CD4-positive, alpha-beta memory T cell (primary cell): ENCODE data around the gene YWHAQ. TPM values are rescaled to one million over a fixed set of nuclear protein-coding genes. Genes with fewer than 3 reads are reported as not detected.
A peak's percentile ranks its signal among the peaks of the same experiment; 100 is the strongest.
"Not testable (repeated sequence)": the region's sequence is repeated elsewhere in the genome, so short reads cannot be mapped to it uniquely, and the experiment has no call there.

ENCODE experiments used
- CTCF ChIA-PET: fragments of 350-600 bp; sonication (Branson Sonifier 250); formaldehyde crosslinking; loops from one replicate; lab custom pipeline; 2021; ENCODE audit warnings: inconsistent platforms; ENCODE audit not compliant: partially characterized antibody; lab: Charles Lee
- POLR2A ChIA-PET: fragments of 350-600 bp; sonication (Branson Sonifier 250); formaldehyde crosslinking; loops from one replicate; lab custom pipeline; 2021; ENCODE audit not compliant: partially characterized antibody; lab: Charles Lee
- DNase-seq, 5 donors: peaks; one replicate each; pipeline versions ENCODE4 v3.0.0 to v3.0.0-alpha.2; 2020 to 2022; ENCODE audit warnings: mixed read lengths in 1 of 5
- H3K27ac ChIP-seq: one replicate; pipeline ENCODE4 v1.7.0; 2013; ENCODE audit warnings: low read depth, low read length
- H3K27me3 ChIP-seq: 2 replicates; pipeline ENCODE4 v1.7.0; 2013; ENCODE audit warnings: mild to moderate bottlenecking, low read length, moderate library complexity; ENCODE audit not compliant: insufficient read depth
- H3K36me3 ChIP-seq: 2 replicates; pipeline ENCODE4 v1.7.0; 2013; ENCODE audit warnings: mild to moderate bottlenecking, low read length, moderate library complexity; ENCODE audit not compliant: insufficient read depth
- H3K4me1 ChIP-seq: 2 replicates; pipeline ENCODE4 v1.7.0; 2013; ENCODE audit warnings: mild to moderate bottlenecking, low read length, moderate library complexity; ENCODE audit not compliant: insufficient read depth
- H3K4me3 ChIP-seq, 2 donors: one replicate each; pipeline ENCODE4 v1.7.0; 2013; ENCODE audit warnings: low read length in 2 of 2, mild to moderate bottlenecking in 1 of 2
- H3K9me3 ChIP-seq, 2 donors: one replicate each; pipeline ENCODE4 v1.7.0; 2013; ENCODE audit warnings: low read length in 2 of 2, control low read depth in 1 of 2; ENCODE audit not compliant: control insufficient read depth in 1 of 2
- H3K27ac Mint-ChIP-seq, 7 donors: one replicate each; pipeline ENCODE4 v1.8.0; 2020 to 2021; ENCODE audit warnings: mixed read lengths in 7 of 7, mild to moderate bottlenecking in 6 of 7, inconsistent platforms in 3 of 7, moderate library complexity in 3 of 7
- H3K27me3 Mint-ChIP-seq, 2 donors: one replicate each; pipeline ENCODE4 v1.8.0; 2020 to 2021; ENCODE audit warnings: mixed read lengths in 2 of 2
- H3K36me3 Mint-ChIP-seq, 2 donors: one replicate each; pipeline ENCODE4 v1.8.0; 2020 to 2021; ENCODE audit warnings: mixed read lengths in 2 of 2, inconsistent platforms in 1 of 2, mild to moderate bottlenecking in 1 of 2
- H3K4me1 Mint-ChIP-seq, 4 donors: one replicate each; pipeline ENCODE4 v1.8.0; 2020 to 2021; ENCODE audit warnings: mixed read lengths in 4 of 4, mild to moderate bottlenecking in 1 of 4
- H3K4me3 Mint-ChIP-seq, 8 donors: one replicate each; pipeline ENCODE4 v1.8.0; 2020 to 2021; ENCODE audit warnings: mixed read lengths in 8 of 8, mild to moderate bottlenecking in 7 of 8, moderate library complexity in 6 of 8, inconsistent platforms in 3 of 8
- H3K9me3 Mint-ChIP-seq, 8 donors: one replicate each; pipeline ENCODE4 v1.8.0; 2020 to 2021; ENCODE audit warnings: mixed read lengths in 8 of 8, mild to moderate bottlenecking in 5 of 8, inconsistent platforms in 3 of 8, moderate library complexity in 1 of 8
- intact Hi-C: fragments of 100-400 bp; cut with micrococcal nuclease; formaldehyde crosslinking; loops from one replicate; pipeline ENCODE4 v1.15.1; 2023
- polyA plus RNA-seq, 2 donors: library from polyadenylated mRNA; unstranded; fragments of 300-500 nt; fragmentation: Illumina TruSeq; gene quantifications; one replicate each; pipeline ENCODE4 v1.2.3, GENCODE V29; 2021
- total RNA-seq, 2 experiments: library from RNA; stranded (reverse); gene quantifications; one replicate each; pipeline ENCODE4 v1.2.3, GENCODE V29; 2021

YWHAQ gene
- total and polyA plus RNA-seq, 4 experiments from 2014 or later: 124 to 504 (median 220) TPM

- Mint-ChIP-seq H3K4me1 (peaks cover 31 to 56% (median 45%) of the 10 kb centered on the region in 4 donors), H3K36me3 (peaks cover 0 to 21% of the 10 kb centered on the region in 2 donors), H3K9me3 (no peaks in the 10 kb centered on the region), H3K4me3 (peak within 1 kb of the TSS; percentile 92 to 99 (median 98)), H3K27me3 (no peaks in the 10 kb centered on the region), H3K27ac (peak within 1 kb of the TSS; percentile 93 to 98 (median 98))
- peaks cover 54% of the 10 kb centered on the region for H3K4me1 ChIP-seq
- H3K27ac ChIP-seq: peak within 1 kb of the TSS; percentile 90
- intact Hi-C loops: loop anchor here (1.0 to 5.0 kb wide), 7 partner anchors 76 to 487 kb away; partner anchors contain the start of genes CPSF3, GRHL1, IAH1 and ITGB1BP1
- DNase-seq: peak; percentile 81 to 85 (median 82)
- H3K27me3 ChIP-seq: no peaks in the 10 kb centered on the region
- POLR2A ChIA-PET: interaction anchor here (0.7 to 6.1 kb wide), 46 partner anchors 8 to 1578 kb away, joined by 3 to 69 read pairs (median 4); partner anchors contain the start of genes CPSF3, IAH1, ITGB1BP1 and ODC1
- H3K36me3 ChIP-seq: no peaks in the 10 kb centered on the region
- H3K4me3 ChIP-seq: peak within 1 kb of the TSS; percentile 97 to 99
- H3K9me3 ChIP-seq: no peaks in the 10 kb centered on the region
- CTCF ChIA-PET: interaction anchor here (0.6 to 2.8 kb wide), 17 partner anchors 8 to 244 kb away, joined by 3 to 13 read pairs (median 4); partner anchors contain the start of genes ITGB1BP1 and YWHAQ
Measured at GRCh38 chr2:9555297-9556120, 75.3 kb downstream of the YWHAQ start, which contains the start of gene ADAM17. TSS of gene ADAM17 (minus strand) at chr2:9555830. CDS start at chr2:9555605, 225 bp downstream.

GRCh38 chr2:9554921-9555296 lies 75.9 kb downstream of the YWHAQ start:
- H3K4me1 Mint-ChIP-seq: peaks cover 30 to 58% (median 46%) of the 10 kb centered on the region in 4 donors
- POLR2A ChIA-PET: interaction anchor here (0.8 to 6.1 kb wide), 29 partner anchors 8 to 1578 kb away, joined by 3 to 69 read pairs (median 5); partner anchors contain the start of genes CPSF3, IAH1, ITGB1BP1 and ODC1
- intact Hi-C loops: loop anchor here (1.0 to 5.0 kb wide), 7 partner anchors 76 to 487 kb away; partner anchors contain the start of genes CPSF3, GRHL1, IAH1 and ITGB1BP1
- peak overlapping the region; percentile 92 to 99 (median 98) for H3K4me3 Mint-ChIP-seq
- H3K36me3 Mint-ChIP-seq: peaks cover 0 to 21% of the 10 kb centered on the region in 2 donors
- peak overlapping the region; percentile 90 for H3K27ac ChIP-seq
- CTCF ChIA-PET: interaction anchor here (0.6 to 2.8 kb wide), 6 partner anchors 32 to 245 kb away, joined by 3 to 11 read pairs (median 4); partner anchors contain the start of gene YWHAQ
- peak; percentile 21 to 61 (median 36) for DNase-seq
- H3K27me3 Mint-ChIP-seq: no peaks in the 10 kb centered on the region
- H3K36me3 ChIP-seq: no peaks in the 10 kb centered on the region
- no peaks in the 10 kb centered on the region for H3K9me3 Mint-ChIP-seq
- H3K27ac Mint-ChIP-seq: peak overlapping the region; percentile 93 to 98 (median 95)
- H3K4me3 ChIP-seq: peak overlapping the region; percentile 97 to 99
- no peaks in the 10 kb centered on the region for H3K9me3 ChIP-seq
- no peaks in the 10 kb centered on the region for H3K27me3 ChIP-seq
- peaks cover 60% of the 10 kb centered on the region for H3K4me1 ChIP-seq

GRCh38 chr2:9552219-9553178 lies 78.3 kb downstream of the YWHAQ start:
- H3K36me3 ChIP-seq: no peaks in the 10 kb centered on the region
- H3K4me1 ChIP-seq: peaks cover 80% of the 10 kb centered on the region
- intact Hi-C loops: no loop called here
- H3K9me3 Mint-ChIP-seq: no peaks in the 10 kb centered on the region
- peak in 1 of 5 donors; percentile 6 for DNase-seq
- H3K4me3 Mint-ChIP-seq: peak overlapping the region; percentile 19 to 75 (median 50)
- H3K36me3 Mint-ChIP-seq: peaks cover 0 to 21% of the 10 kb centered on the region in 2 donors
- H3K4me3 ChIP-seq: no peak overlapping the region
- H3K27me3 Mint-ChIP-seq: no peaks in the 10 kb centered on the region
- CTCF ChIA-PET: no interaction called here
- POLR2A ChIA-PET: no interaction called here
- no peaks in the 10 kb centered on the region for H3K9me3 ChIP-seq
- peaks cover 39 to 76% (median 60%) of the 10 kb centered on the region in 4 donors for H3K4me1 Mint-ChIP-seq
- H3K27ac Mint-ChIP-seq: peak overlapping the region; percentile 43 to 93 (median 70)
- peak overlapping the region; percentile 33 for H3K27ac ChIP-seq
- H3K27me3 ChIP-seq: no peaks in the 10 kb centered on the region

GRCh38 chr2:9550859-9551391 lies 79.9 kb downstream of the YWHAQ start:
- peaks cover 84% of the 10 kb centered on the region for H3K4me1 ChIP-seq
- H3K9me3 Mint-ChIP-seq, H3K27me3 ChIP-seq, POLR2A ChIA-PET, DNase-seq, H3K4me3 ChIP-seq, H3K9me3 ChIP-seq, H3K27ac ChIP-seq, H3K36me3 ChIP-seq, intact Hi-C loops, H3K27me3 Mint-ChIP-seq: not testable (repeated sequence)
- CTCF ChIA-PET: interaction anchor here (0.7 to 1.1 kb wide), 2 partner anchors 194 to 220 kb away, joined by 3 read pairs; no protein-coding TSS in a partner anchor
- Mint-ChIP-seq H3K4me1 (peaks cover 43 to 79% (median 64%) of the 10 kb centered on the region in 4 donors), H3K4me3 (peak overlapping the region in 3 of 8 donors; percentile 3 to 61 (median 29)), H3K36me3 (peaks cover 0 to 16% of the 10 kb centered on the region in 2 donors), H3K27ac (peak overlapping the region in 4 of 7 donors; percentile 33 to 87 (median 64))

GRCh38 chr2:9549420-9549819 lies 81.4 kb downstream of the YWHAQ start:
- ChIA-PET POLR2A (no interaction called here), CTCF (interaction anchor here (1.1 kb wide), 1 partner anchor 187 kb away, joined by 3 read pairs; no protein-coding TSS in a partner anchor)
- Histone ChIP-seq H3K4me1 (peaks cover 93% of the 10 kb centered on the region), H3K27ac (no peak overlapping the region), H3K27me3 (no peaks in the 10 kb centered on the region), H3K36me3 (no peaks in the 10 kb centered on the region), H3K9me3 (no peaks in the 10 kb centered on the region), H3K4me3 (no peak overlapping the region)
- Mint-ChIP-seq H3K9me3 (no peaks in the 10 kb centered on the region), H3K27ac (no peak overlapping the region), H3K36me3 (peaks cover 0 to 5% of the 10 kb centered on the region in 2 donors), H3K27me3 (no peaks in the 10 kb centered on the region), H3K4me1 (peaks cover 45 to 83% (median 64%) of the 10 kb centered on the region in 4 donors), H3K4me3 (peak overlapping the region in 1 of 8 donors; percentile 11)
- intact Hi-C loops: no loop called here
- no peak for DNase-seq

GRCh38 chr2:9548506-9548905 lies 82.3 kb downstream of the YWHAQ start:
- Histone ChIP-seq H3K27me3 (no peaks in the 10 kb centered on the region), H3K4me3 (no peak overlapping the region), H3K27ac (peak overlapping the region; percentile 1), H3K4me1 (peaks cover 93% of the 10 kb centered on the region), H3K36me3 (no peaks in the 10 kb centered on the region), H3K9me3 (no peaks in the 10 kb centered on the region)
- no peaks in the 10 kb centered on the region for H3K27me3 Mint-ChIP-seq
- ChIA-PET POLR2A (no interaction called here), CTCF (interaction anchor here (1.1 kb wide), 1 partner anchor 188 kb away, joined by 3 read pairs; no protein-coding TSS in a partner anchor)
- H3K27ac Mint-ChIP-seq: peak overlapping the region; percentile 30 to 89 (median 70)
- intact Hi-C loops: no loop called here
- peak overlapping the region in 7 of 8 donors; percentile 43 to 84 (median 61) for H3K4me3 Mint-ChIP-seq
- peaks cover 46 to 83% (median 67%) of the 10 kb centered on the region in 4 donors for H3K4me1 Mint-ChIP-seq
- DNase-seq: peak in 1 of 5 donors; percentile 14
- H3K9me3 Mint-ChIP-seq: no peaks in the 10 kb centered on the region
- peaks cover 2 to 6% of the 10 kb centered on the region in 2 donors for H3K36me3 Mint-ChIP-seq
